SU-DHL-6 (cell line): ENCODE results near the gene ADGRG7.

Experiments used
- H2AFZ ChIP-seq: fragments of 200-600 bp; sonication (generic); 2 replicates; pipeline ENCODE4 v1.6.1; 2014; ENCODE audit warnings: low read depth, mild to moderate bottlenecking, moderate library complexity, mixed read lengths, antibody characterized with exemption, low read length; ENCODE audit not compliant: severe bottlenecking
- H3F3A ChIP-seq: fragments of 200-600 bp; shearing (Covaris generic); 2 replicates; pipeline ENCODE4 v1.6.0; 2016; ENCODE audit warnings: antibody characterized with exemption, mild to moderate bottlenecking; ENCODE audit not compliant: insufficient read depth
- H3K27ac ChIP-seq: fragments of 200-600 bp; sonication (generic); 2 replicates; pipeline ENCODE4 v1.5.1; 2016; ENCODE audit warnings: low read depth, mild to moderate bottlenecking, low read length, moderate library complexity, mixed read lengths
- H3K27me3 ChIP-seq: fragments of 200-600 bp; sonication (generic), shearing (Covaris generic); 2 replicates; pipeline ENCODE4 v1.6.0; 2014; ENCODE audit warnings: mild to moderate bottlenecking, low read length
- H3K36me3 ChIP-seq: fragments of 200-600 bp; sonication (generic); 2 replicates; pipeline ENCODE4 v1.6.1; 2014; ENCODE audit warnings: mild to moderate bottlenecking, low read length, mixed read lengths
- H3K4me2 ChIP-seq: fragments of 300-600, 200-600 bp; shearing (Covaris generic), sonication (generic); 2 replicates; pipeline ENCODE4 v1.6.0; 2014; ENCODE audit warnings: low read length, low read depth, mild to moderate bottlenecking; ENCODE audit not compliant: poor library complexity, severe bottlenecking
- H3K4me3 ChIP-seq: fragments of 200-600 bp; sonication (generic); 2 replicates; pipeline ENCODE4 v1.5.1; 2014; ENCODE audit warnings: antibody characterized with exemption, low read length, mild to moderate bottlenecking, mixed read lengths; ENCODE audit not compliant: insufficient read depth, poor library complexity, severe bottlenecking
- H3K79me2 ChIP-seq: fragments of 200-600 bp; sonication (generic); 2 replicates; pipeline ENCODE4 v1.6.1; 2014; ENCODE audit warnings: mild to moderate bottlenecking, low read length, moderate library complexity; ENCODE audit not compliant: insufficient read depth
- H3K9ac ChIP-seq: fragments of 200-600 bp; sonication (generic); 2 replicates; pipeline ENCODE4 v1.7.0; 2014; ENCODE audit warnings: mild to moderate bottlenecking, low read length
- H3K9me2 ChIP-seq: fragments of 200-600 bp; sonication (generic); replicated peaks from 2 replicates; pipeline ENCODE4 v1.6.1; 2014; ENCODE audit warnings: low read length; ENCODE audit not compliant: insufficient read depth
- H3K9me3 ChIP-seq: fragments of 200-600 bp; sonication (generic); 2 replicates; pipeline ENCODE4 v1.6.1; 2014; ENCODE audit warnings: low read length, mixed read lengths; ENCODE audit not compliant: insufficient read depth
- H4K20me1 ChIP-seq: fragments of 200-600 bp; sonication (generic); 2 replicates; pipeline ENCODE4 v1.6.1; 2014; ENCODE audit warnings: low read depth, mild to moderate bottlenecking, antibody characterized with exemption, low read length, moderate library complexity, mixed read lengths
- CTCF ChIP-seq: fragments of 200-600 bp; sonication (generic); IDR thresholded peaks from one replicate; pipeline ENCODE4 v1.5.1; 2017; ENCODE audit warnings: antibody characterized with exemption, mild to moderate bottlenecking, low read length, moderate library complexity; ENCODE audit not compliant: insufficient read depth, poor library complexity, severe bottlenecking
- EZH2phosphoT487 ChIP-seq: fragments of 200-600 bp; sonication (generic), shearing (Covaris generic); conservative IDR thresholded peaks from 2 replicates; pipeline ENCODE4 v1.6.1; 2018; ENCODE audit warnings: mild to moderate bottlenecking, antibody characterized with exemption, low read length, moderate library complexity, mixed read lengths

Gene ADGRG7

GRCh38 chr3:100702082-100702979, 92.9 kb downstream of the ADGRG7 start:
- Histone ChIP-seq H3K4me2 (no peak overlapping the region), H3K36me3 (no peaks in the 10 kb centered on the region), H2AFZ (no peak overlapping the region), H3K9me2 (no peaks in the 10 kb centered on the region), H3F3A (no peaks in the 10 kb centered on the region), H3K9me3 (no peaks in the 10 kb centered on the region), H3K27me3 (no peaks in the 10 kb centered on the region), H3K4me3 (no peak overlapping the region), H3K79me2 (no peaks in the 10 kb centered on the region), H3K27ac (no peak overlapping the region), H4K20me1 (no peaks in the 10 kb centered on the region), H3K9ac (no peak overlapping the region)
- no peak for TF ChIP-seq CTCF
- TF ChIP-seq EZH2phosphoT487: no peak

- Histone ChIP-seq H3K27ac (no peak overlapping the region), H3K9me2 (no peaks in the 10 kb centered on the region)
These were observed 93.6 kb downstream of the ADGRG7 start for GRCh38 chr3:100702980-100703345.

GRCh38 chr3:100703865-100704264, 94.5 kb downstream of the ADGRG7 start:
- no peaks in the 10 kb centered on the region for H4K20me1 ChIP-seq
- H3K9ac ChIP-seq: no peak overlapping the region
- H3K9me3 ChIP-seq: no peaks in the 10 kb centered on the region
- no peak overlapping the region for H3K27ac ChIP-seq
- H3K4me2 ChIP-seq: no peak overlapping the region
- H3K79me2 ChIP-seq: no peaks in the 10 kb centered on the region
- H3K9me2 ChIP-seq: no peaks in the 10 kb centered on the region
- TF ChIP-seq CTCF (no peak), EZH2phosphoT487 (no peak)
- H3F3A ChIP-seq: no peaks in the 10 kb centered on the region
- H3K27me3 ChIP-seq: no peaks in the 10 kb centered on the region
- H3K36me3 ChIP-seq: no peaks in the 10 kb centered on the region
- H3K4me3 ChIP-seq: no peak overlapping the region
- peak overlapping the region; percentile 40 for H2AFZ ChIP-seq

More at GRCh38 chr3:100702980-100703345, 93.6 kb downstream of the ADGRG7 start:
- Histone ChIP-seq H3K79me2 (no peaks in the 10 kb centered on the region), H3K36me3 (no peaks in the 10 kb centered on the region), H3K4me2 (no peak overlapping the region), H4K20me1 (no peaks in the 10 kb centered on the region), H2AFZ (no peak overlapping the region), H3F3A (no peaks in the 10 kb centered on the region), H3K27me3 (no peaks in the 10 kb centered on the region), H3K4me3 (no peak overlapping the region), H3K9me3 (no peaks in the 10 kb centered on the region), H3K9ac (no peak overlapping the region)
- no peak for TF ChIP-seq EZH2phosphoT487
- TF ChIP-seq CTCF: no peak
